ENCODE measurements around the gene ZBTB32.

DNA sequence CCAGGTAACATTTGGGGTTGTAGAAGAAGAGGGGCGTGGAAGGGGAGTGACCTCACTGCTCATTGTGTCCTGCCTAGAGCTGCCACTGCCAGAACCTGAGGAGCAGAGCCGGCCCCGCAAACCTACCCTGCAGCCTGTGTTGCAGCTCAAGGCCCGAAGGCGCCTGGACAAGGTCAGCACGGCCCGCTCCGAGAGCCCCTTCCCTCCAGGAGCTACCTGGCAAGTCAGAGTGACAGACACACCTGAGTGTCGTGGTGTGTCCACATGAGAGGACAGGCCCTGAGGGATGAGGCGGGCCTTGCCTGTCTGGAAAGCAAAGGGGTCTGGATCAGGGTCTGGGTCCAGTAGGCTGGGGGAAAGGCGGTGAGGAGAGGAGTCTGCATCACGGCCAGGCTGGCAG is 20.2 kb downstream of the ZBTB32 start:
- TF ChIP-seq, protein P1, sequence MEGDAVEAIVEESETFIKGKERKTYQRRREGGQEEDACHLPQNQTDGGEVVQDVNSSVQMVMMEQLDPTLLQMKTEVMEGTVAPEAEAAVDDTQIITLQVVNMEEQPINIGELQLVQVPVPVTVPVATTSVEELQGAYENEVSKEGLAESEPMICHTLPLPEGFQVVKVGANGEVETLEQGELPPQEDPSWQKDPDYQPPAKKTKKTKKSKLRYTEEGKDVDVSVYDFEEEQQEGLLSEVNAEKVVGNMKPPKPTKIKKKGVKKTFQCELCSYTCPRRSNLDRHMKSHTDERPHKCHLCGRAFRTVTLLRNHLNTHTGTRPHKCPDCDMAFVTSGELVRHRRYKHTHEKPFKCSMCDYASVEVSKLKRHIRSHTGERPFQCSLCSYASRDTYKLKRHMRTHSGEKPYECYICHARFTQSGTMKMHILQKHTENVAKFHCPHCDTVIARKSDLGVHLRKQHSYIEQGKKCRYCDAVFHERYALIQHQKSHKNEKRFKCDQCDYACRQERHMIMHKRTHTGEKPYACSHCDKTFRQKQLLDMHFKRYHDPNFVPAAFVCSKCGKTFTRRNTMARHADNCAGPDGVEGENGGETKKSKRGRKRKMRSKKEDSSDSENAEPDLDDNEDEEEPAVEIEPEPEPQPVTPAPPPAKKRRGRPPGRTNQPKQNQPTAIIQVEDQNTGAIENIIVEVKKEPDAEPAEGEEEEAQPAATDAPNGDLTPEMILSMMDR (IDR thresholded peaks at IDR 0.05) = no peak
- TF ChIP-seq POLR2A (IDR thresholded peaks at IDR 0.05) (no peak), EP300 (IDR thresholded peaks at IDR 0.05) (no peak)

Data from ovary (tissue), 3 donors.